Retina (tissue), 1 donor: ENCODE results near the gene RLN3.

ENCODE experiments used
- DNase-seq: peaks from one replicate; pipeline ENCODE4 v3.0.0-alpha.2; 2016

Gene RLN3

DNA sequence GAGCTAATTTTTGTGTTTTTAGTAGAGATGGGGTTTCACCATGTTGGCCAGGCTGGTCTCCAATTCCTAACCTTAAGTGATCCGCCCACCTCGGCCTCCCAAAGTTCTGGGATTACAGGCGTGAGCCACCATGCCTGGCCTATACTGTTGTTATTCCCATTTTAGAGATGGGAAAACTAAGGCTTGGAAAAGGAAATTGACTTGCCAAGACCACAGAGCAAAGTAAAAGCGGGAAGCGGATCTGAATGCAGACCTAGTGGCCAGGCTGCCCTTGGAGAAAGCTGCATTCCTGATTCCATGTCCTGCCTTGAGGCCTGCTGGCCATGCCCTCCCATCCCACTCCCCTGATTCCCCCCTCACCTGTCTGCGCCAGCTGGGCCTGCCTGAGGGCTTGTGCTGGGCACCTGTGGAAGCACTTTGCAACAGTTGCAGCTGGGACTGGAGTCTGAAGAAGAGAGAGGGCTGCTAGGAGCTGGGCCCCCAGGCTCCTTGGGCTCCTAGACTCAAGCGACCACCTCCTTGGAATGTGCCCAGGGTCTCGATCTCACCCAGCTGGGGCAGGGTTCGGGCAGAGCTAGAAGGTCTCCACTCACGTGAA lies 28.2 kb downstream of the RLN3 start:
- no peak for DNase-seq

DNA sequence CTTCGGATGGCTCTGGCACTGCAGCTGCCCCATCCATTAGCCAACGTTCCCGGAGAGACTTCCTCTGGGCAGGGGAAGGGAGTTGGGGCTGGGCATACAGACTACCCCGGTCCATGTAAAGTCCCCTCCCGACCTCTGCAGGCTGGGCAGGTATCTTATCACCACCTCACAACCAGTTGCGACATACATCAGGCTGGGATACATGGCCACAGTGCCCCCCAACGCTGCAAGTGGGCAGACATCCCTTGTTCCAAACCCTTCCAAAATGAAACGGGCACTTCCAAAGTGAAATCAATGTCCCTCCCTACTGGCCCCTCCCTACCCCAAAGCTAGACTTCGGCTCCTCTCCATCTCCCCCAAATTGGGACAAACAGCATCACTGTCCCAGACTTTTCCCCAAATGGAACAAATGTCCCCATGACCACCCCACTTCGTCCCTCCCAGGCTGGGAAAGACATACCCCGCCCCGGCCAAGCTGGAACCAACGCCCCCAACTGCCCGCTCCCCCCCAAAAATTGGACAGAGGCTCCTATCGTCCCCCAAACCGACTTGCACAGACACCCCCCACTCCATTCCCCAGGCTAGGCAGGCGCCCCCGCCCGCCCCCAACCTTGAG lies 28.9 kb downstream of the RLN3 start:
- DNase-seq: no peak

DNA sequence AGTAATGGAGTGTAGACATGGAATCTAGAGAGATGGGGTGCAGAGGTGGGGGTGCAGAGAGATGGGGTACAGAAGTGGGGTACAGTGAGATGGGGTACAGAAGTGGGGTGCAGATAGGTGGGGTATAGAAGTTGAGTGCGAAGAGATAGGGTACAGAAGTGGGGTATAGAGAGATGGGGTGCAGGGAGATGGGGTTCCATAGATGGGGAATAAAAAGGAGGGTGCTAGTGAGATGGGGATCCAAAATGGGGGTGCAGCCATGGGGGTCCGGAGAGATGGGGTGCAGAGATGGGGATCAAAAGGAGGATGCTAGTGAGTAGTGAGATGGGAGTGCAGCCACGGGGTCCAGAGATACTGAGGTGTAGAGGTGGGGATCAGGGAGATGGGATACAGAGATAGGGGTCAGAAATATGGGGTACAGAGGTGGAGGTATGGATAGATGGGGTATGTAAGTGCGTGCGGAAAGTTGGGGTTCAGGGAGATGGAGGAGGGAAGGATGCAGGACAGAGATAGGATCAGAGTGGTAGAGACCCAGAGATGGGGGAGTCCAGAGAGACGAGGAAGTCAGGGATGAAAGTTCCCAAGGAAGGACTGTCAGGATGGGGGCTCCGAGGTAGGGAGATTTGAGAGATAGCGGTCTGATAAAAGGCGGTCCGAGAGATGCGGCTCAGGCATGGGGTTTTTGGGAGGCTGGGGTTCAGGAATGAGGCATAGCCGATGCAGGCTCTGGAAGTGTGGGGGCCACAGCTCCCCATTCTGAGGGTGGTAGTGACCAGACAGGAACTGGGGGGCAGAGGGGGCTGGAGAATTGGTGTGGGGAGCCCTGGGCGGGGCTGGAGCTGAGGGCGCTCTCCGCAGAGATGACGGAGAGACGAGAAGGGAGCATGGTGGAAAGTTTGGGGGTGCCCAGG lies 30.5 kb downstream of the RLN3 start:
- DNase-seq: no peak

DNA sequence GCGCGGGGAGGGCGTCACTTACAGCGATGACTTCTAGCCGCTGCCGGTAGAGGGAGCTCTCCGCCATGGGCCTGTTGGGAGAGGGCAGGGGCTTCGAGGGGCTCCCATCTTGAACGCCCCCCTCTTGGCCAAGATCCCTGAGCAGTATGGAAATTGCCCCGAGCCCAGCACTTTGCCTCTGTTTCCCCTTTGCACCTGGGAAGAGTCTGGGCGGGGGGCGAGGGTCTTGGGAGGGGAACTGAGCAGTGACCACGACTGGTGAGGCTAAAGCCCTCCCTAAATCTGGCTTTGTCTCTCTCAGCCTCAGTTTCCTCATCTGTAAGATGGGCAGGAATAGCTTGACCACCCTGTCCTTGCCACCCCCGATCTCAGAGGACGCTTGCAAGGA lies 31.1 kb downstream of the RLN3 start:
- no peak for DNase-seq

DNA sequence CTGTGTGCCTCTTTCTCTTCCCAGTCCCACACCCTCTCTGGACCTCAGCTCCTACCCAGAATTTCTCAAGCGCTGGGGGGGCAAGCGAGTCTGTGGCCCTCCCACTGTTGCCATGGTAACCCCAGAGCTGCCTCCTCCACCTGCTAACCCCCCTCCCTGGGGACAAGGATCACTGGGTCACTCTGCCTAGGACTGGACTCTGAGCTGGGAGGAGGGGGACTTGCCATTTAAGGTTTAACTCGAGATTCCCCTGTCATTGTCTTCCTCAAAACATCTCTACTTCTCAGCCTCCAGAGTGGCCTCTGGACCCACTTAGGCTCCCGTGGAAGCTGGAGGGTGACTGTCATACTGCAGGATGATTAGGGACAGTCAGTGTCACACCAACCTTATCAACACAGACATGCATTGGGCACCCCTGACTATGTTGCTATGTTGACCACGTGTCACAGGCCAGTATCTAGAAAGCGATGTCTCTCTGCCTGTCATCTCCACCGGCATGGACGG lies 31.8 kb downstream of the RLN3 start:
- no peak for DNase-seq

DNA sequence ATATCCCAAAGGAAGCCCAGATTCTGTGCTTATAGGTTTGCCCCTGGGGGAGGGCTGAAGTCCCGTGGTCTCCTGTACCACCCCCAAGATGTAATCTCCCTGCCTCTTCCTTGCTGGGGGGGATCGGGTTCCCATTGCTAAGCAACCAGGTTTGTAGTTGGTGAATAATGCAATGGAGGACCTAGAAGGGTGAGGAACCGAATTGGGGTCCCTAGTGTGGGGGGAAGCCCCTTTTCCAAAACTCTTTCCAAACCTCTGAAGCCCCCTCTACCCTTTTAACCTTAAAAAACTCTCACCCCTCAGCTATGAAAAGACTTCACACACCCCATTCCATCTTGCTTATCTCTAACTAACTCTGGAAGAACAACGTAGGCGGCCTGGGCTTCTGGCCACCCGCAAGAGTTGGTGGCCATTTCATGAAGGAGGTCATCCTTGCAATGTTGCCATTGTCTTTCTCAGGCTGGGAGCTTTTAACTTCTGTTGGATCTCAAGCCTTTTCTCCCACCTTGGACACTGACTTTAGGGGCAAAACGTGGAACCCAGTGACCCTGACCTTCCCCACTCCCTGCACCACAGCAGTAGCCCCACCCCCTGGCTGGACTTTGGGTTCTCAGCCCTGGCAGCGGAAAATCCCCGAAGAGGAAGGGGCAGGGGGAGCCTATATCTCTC lies 33.3 kb downstream of the RLN3 start:
- DNase-seq: no peak

DNA sequence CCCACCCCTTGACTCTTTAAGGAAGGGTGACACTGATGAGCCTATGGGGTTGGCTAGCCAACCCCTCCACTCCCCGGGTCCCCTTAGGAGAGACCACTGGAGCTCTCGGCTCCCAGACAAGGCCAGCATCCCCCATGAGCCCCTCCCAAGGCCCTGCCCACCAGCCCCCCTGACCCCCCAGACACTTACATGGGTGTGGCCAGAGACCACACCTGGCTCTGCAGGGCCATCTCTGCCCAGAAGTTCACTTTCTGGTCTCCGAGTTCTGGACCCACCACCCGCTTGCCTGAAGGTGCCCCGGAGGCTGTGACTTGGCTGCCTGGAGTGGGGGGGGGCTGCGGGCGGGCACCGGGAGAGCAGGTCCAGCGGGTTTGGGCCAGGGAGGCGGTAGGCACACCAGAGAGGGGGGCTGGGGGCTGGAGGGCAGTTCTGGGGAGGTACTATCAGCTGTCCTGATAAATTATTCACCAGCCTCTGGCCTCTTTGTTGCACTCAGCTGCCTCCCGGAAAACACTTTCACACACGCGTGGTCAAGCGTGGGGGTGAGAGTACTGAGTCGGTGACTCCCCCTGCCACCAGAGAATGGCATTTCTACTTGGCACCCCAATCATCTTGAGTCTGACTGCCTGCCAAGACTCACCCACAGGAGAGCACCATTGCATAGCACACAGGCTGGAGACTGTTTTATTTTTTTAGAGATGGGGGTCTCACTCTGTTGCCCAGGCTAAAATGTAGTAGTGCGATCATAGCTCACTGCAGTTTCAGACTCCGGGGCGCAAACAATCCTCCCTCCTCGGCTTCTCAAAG lies 34.0 kb downstream of the RLN3 start, which contains the start of gene PALM3:
PALM3 (minus strand) TSS at position 326 of the 807 bp plus-strand sequence; CDS start at position 230, 96 bp downstream.
- DNase-seq: no peak

DNA sequence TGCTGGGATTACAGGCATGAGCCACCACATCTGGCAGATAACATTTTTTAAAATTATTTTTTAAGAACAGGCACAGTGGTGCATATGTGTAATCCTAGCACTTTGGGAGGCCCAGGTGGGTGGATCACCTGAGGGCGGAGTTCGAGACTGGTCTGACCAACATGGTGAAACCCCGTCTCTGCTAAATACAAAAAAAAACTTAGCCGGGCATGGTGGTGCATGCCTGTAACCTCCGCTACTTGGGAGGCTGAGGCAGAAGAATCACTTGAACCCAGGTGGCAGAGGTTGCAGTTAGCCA lies 34.6 kb downstream of the RLN3 start:
- no peak for DNase-seq

DNA sequence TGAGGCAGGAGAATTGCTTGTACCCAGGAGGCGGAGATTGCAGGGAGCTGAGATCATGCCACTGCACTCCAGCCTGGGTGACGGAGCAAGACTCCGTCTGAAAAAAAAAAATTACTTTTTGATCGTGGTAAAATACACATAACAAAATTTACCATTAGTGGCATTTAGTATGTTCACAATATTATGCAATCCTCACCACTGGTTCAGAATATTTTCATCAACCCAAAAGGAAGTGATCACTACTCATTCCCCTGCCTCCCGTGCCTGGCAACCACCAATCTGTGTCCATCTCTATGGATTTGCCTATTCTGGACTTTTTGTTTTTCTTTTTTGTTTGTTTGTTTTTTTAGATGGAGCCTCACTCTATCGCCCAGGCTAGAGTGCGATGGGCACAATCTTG lies 35.2 kb downstream of the RLN3 start:
- DNase-seq: no peak

DNA sequence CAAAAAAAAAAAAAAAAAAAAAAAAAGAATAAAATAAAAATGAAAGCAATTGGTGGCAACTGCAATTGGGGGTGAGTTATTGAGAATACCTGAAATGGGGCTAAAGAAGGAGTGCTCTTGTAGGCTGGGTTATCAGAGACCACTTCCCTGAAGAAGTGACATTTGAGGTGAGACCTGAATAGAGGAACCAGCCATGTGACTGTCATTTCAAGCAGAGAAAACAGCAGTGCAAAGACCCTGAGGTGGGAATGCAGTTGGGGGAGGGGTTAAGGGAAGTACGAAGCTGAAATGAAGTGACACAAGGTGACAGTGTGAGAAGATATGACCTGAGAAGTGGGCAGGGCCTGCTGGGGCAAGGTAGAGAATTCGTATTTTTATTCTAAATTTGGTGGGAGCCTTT lies 38.2 kb downstream of the RLN3 start:
- no peak for DNase-seq

DNA sequence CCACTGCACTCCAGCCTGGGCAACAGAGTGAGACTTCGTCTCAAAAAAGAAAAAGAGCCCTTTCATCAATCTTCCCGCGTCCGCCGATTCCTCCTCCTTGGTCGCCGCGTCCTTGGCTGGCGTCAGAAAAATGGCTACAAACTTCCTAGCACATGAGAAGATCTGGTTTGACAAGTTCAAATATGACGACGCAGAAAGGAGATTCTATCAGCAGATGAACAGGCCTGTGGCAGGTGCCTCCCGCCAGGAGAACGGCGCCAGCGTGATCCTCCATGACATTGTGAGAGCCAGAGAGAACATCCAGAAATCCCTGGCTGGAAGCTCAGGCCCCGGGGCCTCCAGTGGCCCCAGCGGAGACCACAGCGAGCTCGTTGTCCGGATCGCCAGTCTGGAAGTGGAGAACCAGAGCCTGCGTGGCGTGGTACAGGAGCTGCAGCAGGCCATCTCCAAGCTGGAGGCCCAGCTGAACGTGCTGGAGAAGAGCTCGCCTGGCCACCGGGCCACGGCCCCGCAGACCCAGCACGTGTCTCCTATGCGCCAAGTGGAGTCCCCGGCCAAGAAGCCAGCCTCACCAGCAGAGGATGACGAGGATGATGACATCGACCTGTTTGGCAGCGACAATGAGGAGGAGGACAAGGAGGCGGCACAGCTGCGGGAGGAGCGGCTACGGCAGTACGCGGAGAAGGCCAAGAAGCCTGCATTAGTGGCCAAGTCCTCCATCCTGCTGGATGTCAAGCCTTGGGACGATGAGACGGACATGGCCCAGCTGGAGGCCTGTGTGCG lies 42.5 kb downstream of the RLN3 start:
- no peak for DNase-seq

DNA sequence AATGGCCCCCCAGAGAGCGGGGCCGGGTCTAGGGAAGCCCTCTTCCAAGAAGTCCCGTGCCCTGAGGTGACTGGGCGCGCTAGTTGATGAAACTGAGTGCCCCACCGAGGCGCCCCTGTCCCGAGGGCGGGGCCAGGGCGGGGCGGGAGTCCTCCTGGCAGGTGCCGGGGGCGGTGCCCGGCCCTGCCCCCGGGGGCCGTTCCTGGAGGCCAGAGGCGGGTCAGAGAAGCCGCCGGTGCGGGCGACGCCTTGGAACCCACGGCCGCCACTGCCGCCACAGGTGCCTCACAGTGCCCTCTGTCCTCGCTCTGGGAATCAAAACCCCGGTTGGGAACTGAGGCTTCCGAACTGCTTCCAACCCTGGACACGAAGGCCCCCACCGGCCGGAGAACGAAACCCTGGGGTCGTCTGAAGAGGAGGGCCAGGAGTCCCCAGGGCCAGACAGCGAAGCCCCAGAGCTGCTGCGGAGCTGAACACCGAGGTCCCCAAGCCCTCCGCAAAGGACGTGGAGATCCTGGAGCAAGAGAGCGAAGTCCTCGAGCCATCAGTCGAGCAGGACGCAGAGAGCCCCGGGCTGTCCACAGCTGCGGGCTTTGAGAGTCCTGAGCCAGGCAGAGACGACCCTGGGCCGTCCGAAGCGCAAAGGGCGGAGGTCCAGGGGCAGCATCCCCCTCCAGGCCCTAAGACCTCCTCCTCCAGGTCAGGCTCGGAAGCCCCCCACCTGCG lies 44.8 kb downstream of the RLN3 start, which contains the start of gene MISP3:
MISP3 (plus strand) TSS at position 252 of the 726 bp plus-strand sequence. CDS start 524 bp downstream, outside the sequence.
- peak; percentile 77 for DNase-seq

DNA sequence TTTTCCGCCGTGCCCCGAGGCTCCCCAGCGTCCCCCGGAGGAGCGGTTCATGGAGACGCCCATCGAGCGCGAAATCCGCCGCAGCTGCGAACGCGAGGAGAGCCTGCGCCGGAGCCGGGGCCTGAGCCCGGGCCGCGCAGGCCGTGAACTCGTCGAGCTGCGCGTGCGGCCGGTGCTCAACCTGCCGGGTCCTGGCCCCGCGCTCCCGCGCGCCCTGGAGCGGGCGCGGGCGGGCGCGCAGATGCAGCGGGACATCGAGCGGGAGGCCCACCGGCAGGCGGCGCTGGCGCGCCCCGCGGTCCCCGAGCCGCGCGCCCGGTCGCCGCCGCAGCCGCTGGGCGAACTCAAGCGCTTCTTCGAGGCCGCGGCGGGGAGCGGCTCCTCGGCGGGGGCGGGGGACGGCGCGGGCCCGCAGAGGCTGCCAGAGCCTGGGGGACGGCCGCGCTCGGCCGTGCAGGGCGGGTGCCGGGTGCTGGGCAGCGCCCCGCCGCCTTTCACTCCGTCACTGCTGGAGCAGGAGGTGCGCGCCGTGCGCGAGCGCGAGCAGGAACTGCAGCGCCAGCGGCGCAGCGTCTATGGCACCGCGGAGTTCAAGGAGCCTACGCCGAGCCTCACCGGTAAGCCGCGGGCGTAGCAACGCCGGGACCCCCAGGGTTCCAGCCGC lies 45.4 kb downstream of the RLN3 start:
- DNase-seq: peak; percentile 81

DNA sequence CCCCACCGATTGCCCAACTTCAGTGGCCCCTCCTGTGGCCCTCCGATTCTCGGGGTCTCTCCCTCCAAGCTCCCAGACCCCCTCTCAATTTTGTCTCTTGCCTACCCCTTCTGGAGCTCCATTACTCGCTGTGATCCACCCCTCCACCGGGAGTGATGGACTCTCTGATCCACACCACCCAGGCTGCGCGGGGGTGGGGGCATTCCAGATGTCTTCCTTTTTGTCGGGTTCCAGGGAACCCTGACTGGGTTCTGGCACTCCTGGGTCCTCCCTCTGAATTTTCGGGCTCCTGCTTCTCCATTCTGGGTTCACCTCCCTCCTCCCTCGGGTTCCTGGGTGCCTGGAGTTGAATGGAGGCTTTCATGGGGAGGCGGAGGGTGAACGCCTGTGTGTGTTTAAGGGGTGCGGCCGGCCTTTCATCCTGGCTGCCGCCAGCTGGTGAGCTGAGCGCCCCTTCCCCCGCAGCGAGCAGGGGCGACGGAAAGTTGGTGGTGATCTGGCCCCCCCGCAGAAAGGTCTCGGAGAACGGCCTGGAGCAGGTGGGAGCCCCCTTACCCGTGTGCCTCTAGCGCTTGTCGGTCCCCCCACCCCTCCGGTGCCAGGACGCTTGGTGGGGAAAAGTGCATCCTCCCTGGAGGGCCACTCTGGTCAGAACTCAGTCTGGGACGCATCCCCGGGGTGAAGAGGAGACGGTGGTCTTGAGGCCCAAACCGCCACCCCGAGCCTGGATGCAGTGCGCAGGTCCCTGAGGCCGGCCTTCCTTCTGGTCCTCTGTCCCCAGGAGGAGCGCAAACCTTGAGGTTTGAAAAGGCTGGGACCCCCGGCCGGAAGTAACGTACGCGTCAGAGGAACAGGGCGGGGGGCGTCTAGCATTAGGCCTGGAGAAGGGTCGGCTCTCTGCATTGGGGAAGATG lies 46.2 kb downstream of the RLN3 start:
- peak; percentile 66 for DNase-seq

DNA sequence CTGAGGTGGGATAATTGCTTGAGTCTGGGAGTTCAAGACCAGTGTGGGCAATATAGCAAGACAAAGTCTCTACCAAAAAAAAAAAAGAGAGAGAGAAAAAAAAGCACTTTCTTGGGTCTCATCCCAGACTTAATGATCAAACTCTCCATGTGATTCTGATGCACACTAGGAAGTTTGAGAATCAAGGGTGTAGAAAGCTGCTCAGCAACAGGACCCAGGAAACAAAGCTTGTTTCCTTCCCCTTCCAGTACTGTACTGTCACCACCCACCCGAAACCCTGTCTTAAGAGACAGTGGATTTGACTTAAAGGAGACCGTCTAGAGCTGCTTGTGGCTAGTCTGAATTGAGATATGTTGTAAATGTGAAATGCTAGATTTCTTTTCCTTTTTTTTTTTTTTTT lies 50.5 kb downstream of the RLN3 start:
- no peak for DNase-seq
